ENCODE measurements around the gene SHMT2. TPM values are rescaled to one million over a fixed set of nuclear protein-coding genes. Genes with fewer than 3 reads are reported as not detected.

SHMT2 gene
- total and polyA plus RNA-seq, 9 of the 15 experiments (the other 6 are each of a cell fraction or from before 2014, with no cell fraction given) = 46.1 to 319 (median 115) TPM

DNA sequence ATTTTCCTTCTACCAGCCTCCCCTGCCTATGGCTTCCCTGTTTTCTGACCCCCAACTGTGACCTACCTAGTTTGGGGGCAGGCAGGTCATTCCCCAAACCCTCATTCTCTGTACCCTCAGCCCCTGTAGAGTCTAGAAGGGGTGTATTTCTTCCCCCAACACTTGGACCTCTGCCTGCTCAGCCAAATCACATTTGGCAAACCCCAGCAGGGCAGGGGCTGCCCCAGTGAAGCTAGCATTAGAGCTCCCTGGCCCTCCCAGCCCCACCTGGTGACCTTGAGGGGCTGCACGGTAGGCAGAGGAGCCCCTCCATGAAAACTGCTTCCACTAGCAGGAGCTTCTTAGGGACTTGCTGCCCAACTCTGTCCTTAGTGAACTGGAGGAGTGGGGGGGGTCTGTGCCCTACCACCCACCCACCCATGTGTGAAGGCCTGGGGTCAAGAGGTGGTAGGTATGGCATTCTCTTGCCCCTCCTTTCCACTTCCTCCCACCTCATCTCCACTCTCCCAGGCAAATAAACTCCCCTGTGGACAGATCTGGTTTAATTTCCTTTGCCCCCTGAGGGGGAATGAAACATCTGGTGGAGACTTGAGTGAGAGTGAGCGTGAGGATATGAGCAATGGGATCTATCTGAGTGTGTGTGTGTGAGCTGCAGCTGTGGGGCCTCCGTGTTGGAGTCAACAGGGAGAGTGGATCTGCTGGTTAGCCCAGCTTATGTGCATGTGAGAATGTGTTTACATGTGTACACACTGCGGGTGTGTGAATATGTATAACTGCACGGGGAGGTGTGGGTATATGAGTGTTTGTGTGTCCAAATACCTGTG is 11.3 kb upstream of the SHMT2 start:
- no peak overlapping the region for H2AFZ ChIP-seq (ENCODE audit: low read depth, low read length)
- BruUV-seq (replicated peaks) = no TSS peak
- peak; percentile 52 for FAIRE-seq
- H3K9me1 ChIP-seq (ENCODE audit: control insufficient read depth, insufficient read depth, low read length) = peaks cover 3% of the 10 kb centered on the region
- intact Hi-C loops (cut with micrococcal nuclease) = no loop called here
- peak overlapping the region in 1 of 2 experiments; percentile 56; a peak in 1 of 4 replicates for H3K9ac ChIP-seq (ENCODE audit: insufficient read depth in 1 of 2, low read depth in 2 of 2, low read length in 2 of 2)
- H3K4me1 ChIP-seq (replicated peaks in 1 of 2; ENCODE audit: control insufficient read depth in 2 of 2, insufficient read depth in 2 of 2, low read length in 2 of 2) = peaks cover 23 to 54% of the 10 kb centered on the region in 2 experiments
- ChIA-PET CTCF (ENCODE audit: low intra/inter-chr PET ratio) (no interaction called here), POLR2A (interaction anchor here (0.6 to 2.2 kb wide), 4 partner anchors 11 to 27 kb away, joined by 3 to 9 read pairs (median 6); partner anchors contain the start of gene SHMT2)
- 22% methylated on average over 5 of the region's 5 CpGs for WGBS (ENCODE audit: insufficient coverage, low coverage, missing lambda C conversion rate)
- H3K79me2 ChIP-seq (ENCODE audit: control insufficient read depth, insufficient read depth, low read length) = no peaks in the 10 kb centered on the region
- H3K9me3 ChIP-seq (replicated peaks; ENCODE audit: control insufficient read depth, insufficient read depth, low read depth, low read length) = no peaks in the 10 kb centered on the region
- in situ Hi-C loops (cut with MboI) = no loop called here
- no peak for DNase-seq (ENCODE audit: extremely low read depth in 1 of 4, low spot score in 3 of 4)
- H3K27ac ChIP-seq (ENCODE audit: extremely low read depth, low read depth, low read length) = no peak overlapping the region
- no peak for ATAC-seq
- peaks cover 13% of the 10 kb centered on the region; the same call in 1 of the 2 replicates for H4K20me1 ChIP-seq (replicated peaks; ENCODE audit: control insufficient read depth, insufficient read depth, low read length)
- H3K36me3 ChIP-seq (ENCODE audit: control insufficient read depth, insufficient read depth, low read length) = no peaks in the 10 kb centered on the region
- TF ChIP-seq PTTG1 (tag; IDR thresholded peaks at IDR 0.05; ENCODE audit: low read depth) = no peak
- TF ChIP-seq, protein P1, sequence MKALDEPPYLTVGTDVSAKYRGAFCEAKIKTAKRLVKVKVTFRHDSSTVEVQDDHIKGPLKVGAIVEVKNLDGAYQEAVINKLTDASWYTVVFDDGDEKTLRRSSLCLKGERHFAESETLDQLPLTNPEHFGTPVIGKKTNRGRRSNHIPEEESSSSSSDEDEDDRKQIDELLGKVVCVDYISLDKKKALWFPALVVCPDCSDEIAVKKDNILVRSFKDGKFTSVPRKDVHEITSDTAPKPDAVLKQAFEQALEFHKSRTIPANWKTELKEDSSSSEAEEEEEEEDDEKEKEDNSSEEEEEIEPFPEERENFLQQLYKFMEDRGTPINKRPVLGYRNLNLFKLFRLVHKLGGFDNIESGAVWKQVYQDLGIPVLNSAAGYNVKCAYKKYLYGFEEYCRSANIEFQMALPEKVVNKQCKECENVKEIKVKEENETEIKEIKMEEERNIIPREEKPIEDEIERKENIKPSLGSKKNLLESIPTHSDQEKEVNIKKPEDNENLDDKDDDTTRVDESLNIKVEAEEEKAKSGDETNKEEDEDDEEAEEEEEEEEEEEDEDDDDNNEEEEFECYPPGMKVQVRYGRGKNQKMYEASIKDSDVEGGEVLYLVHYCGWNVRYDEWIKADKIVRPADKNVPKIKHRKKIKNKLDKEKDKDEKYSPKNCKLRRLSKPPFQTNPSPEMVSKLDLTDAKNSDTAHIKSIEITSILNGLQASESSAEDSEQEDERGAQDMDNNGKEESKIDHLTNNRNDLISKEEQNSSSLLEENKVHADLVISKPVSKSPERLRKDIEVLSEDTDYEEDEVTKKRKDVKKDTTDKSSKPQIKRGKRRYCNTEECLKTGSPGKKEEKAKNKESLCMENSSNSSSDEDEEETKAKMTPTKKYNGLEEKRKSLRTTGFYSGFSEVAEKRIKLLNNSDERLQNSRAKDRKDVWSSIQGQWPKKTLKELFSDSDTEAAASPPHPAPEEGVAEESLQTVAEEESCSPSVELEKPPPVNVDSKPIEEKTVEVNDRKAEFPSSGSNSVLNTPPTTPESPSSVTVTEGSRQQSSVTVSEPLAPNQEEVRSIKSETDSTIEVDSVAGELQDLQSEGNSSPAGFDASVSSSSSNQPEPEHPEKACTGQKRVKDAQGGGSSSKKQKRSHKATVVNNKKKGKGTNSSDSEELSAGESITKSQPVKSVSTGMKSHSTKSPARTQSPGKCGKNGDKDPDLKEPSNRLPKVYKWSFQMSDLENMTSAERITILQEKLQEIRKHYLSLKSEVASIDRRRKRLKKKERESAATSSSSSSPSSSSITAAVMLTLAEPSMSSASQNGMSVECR (CRISPR knock-in tag; IDR thresholded peaks at IDR 0.05) = 0 out of 2 replicates have a peak, but pooled peaks have one; percentile 6
- H3K4me3 ChIP-seq = no peak overlapping the region
- H3K4me2 ChIP-seq (ENCODE audit: insufficient read depth, low read length) = no peak overlapping the region
- H3K27me3 ChIP-seq (ENCODE audit: control insufficient read depth in 2 of 2, insufficient read depth in 2 of 2, low read length in 2 of 2) = peaks cover 45 to 68% of the 10 kb centered on the region in 2 experiments

Data from K562 (cell line).